ENCODE data around the gene QPCTL. TPM values are rescaled to one million over a fixed set of nuclear protein-coding genes. Genes with fewer than 3 reads are reported as not detected.

Gene QPCTL
- total and polyA plus RNA-seq, 9 of the 15 experiments (the other 6 are each of a cell fraction or from before 2014, with no cell fraction given) = 0.99 to 31.3 (median 12.7) TPM

GRCh38 chr19:45717131-45717982 is 24.9 kb downstream of the QPCTL start (continued):
- TF ChIP-seq TRIM24 (IDR thresholded peaks at IDR 0.05) (peak in 1 of 2 experiments; percentile 40; a peak in 1 of 4 replicates), KAT2B (IDR thresholded peaks at IDR 0.05; ENCODE audit: low read depth, low read length) (no peak), ZNF347 (CRISPR knock-in tag; IDR thresholded peaks at IDR 0.05; ENCODE audit: low read depth) (no peak), SFPQ (IDR thresholded peaks at IDR 0.05; ENCODE audit: low read depth, low read length) (no peak), FOSL1 (tag; conservative IDR thresholded peaks at IDR 0.05) (0 out of 2 replicates have a peak, but pooled peaks have one; percentile 48), NCOR1 (IDR thresholded peaks at IDR 0.05) (peak; percentile 73), ZNF586 (CRISPR knock-in tag; conservative IDR thresholded peaks at IDR 0.05) (no peak; the same call in 1 of the 2 replicates), KDM4B (IDR thresholded peaks at IDR 0.05; ENCODE audit: borderline replicate concordance in 2 of 2, low read depth in 1 of 2) (peak in 1 of 2 experiments; percentile 89; a peak in 2 of 4 replicates), RBM14 (IDR thresholded peaks at IDR 0.05; ENCODE audit: borderline replicate concordance, insufficient read depth, low read depth, low read length) (no peak), MAX (CRISPR knock-in tag; IDR thresholded peaks at IDR 0.05) (peak; percentile 78), KHSRP (IDR thresholded peaks at IDR 0.05) (no peak), ZNF277 (CRISPR knock-in tag; IDR thresholded peaks at IDR 0.05; ENCODE audit: borderline replicate concordance) (no peak), HMGN3 (IDR thresholded peaks at IDR 0.05; ENCODE audit: borderline replicate concordance, extremely low read depth, insufficient read length, low read depth, low read length) (peak; percentile 97), BACH1 (tag; IDR thresholded peaks at IDR 0.05) (peak; percentile 92), ZNF263 (CRISPR knock-in tag; IDR thresholded peaks at IDR 0.05; ENCODE audit: borderline replicate concordance) (peak; percentile 43; the same call in 1 of the 2 replicates), ATF4 (CRISPR knock-in tag; IDR thresholded peaks at IDR 0.05) (no peak), RFX5 (IDR thresholded peaks at IDR 0.05; ENCODE audit: low read depth, low read length) (peak; percentile 32; the same call in 1 of the 2 replicates), CREB5 (CRISPR knock-in tag; IDR thresholded peaks at IDR 0.05) (no peak), ZNF778 (CRISPR knock-in tag; IDR thresholded peaks at IDR 0.05) (no peak)

Measured in K562 (cell line).